ENCODE data around the gene MT1HL1. TPM values are rescaled to one million over a fixed set of nuclear protein-coding genes. Genes with fewer than 3 reads are reported as not detected.

Gene MT1HL1
- total RNA-seq, 1 donor from 2014 or later, result not detected

GRCh38 chr1:237009611-237010010, 5.4 kb upstream of the MT1HL1 start:
- no peaks in the 10 kb centered on the region for H3K9me3 ChIP-seq
- no peak for DNase-seq (ENCODE audit: low spot score in 2 of 2)
- H3K27me3 ChIP-seq, result no peaks in the 10 kb centered on the region
- H3K4me3 ChIP-seq, result no peak overlapping the region
- peak overlapping the region; percentile 93 to 94 for H3K27ac ChIP-seq
- TF ChIP-seq, protein P1, sequence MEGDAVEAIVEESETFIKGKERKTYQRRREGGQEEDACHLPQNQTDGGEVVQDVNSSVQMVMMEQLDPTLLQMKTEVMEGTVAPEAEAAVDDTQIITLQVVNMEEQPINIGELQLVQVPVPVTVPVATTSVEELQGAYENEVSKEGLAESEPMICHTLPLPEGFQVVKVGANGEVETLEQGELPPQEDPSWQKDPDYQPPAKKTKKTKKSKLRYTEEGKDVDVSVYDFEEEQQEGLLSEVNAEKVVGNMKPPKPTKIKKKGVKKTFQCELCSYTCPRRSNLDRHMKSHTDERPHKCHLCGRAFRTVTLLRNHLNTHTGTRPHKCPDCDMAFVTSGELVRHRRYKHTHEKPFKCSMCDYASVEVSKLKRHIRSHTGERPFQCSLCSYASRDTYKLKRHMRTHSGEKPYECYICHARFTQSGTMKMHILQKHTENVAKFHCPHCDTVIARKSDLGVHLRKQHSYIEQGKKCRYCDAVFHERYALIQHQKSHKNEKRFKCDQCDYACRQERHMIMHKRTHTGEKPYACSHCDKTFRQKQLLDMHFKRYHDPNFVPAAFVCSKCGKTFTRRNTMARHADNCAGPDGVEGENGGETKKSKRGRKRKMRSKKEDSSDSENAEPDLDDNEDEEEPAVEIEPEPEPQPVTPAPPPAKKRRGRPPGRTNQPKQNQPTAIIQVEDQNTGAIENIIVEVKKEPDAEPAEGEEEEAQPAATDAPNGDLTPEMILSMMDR (IDR thresholded peaks at IDR 0.05), result no peak
- H3K4me1 ChIP-seq, result peaks cover 0 to 24% of the 10 kb centered on the region in 2 donors
- no peaks in the 10 kb centered on the region for H3K36me3 ChIP-seq
- intact Hi-C loops (cut with DNase I), result loop anchor here (10.0 kb wide), 1 partner anchor 325 kb away; the partner anchor contains the start of gene ACTN2

GRCh38 chr1:237007147-237007881, 3.1 kb upstream of the MT1HL1 start:
- no peaks in the 10 kb centered on the region for H3K9me3 ChIP-seq
- H3K27me3 ChIP-seq, result no peaks in the 10 kb centered on the region
- intact Hi-C loops (cut with DNase I), result no loop called here
- no peak for DNase-seq (ENCODE audit: low spot score in 2 of 2)
- TF ChIP-seq, protein P1 (IDR thresholded peaks at IDR 0.05), result no peak
- H3K4me3 ChIP-seq, result no peak overlapping the region
- no peaks in the 10 kb centered on the region for H3K36me3 ChIP-seq
- peaks cover 0 to 22% of the 10 kb centered on the region in 2 donors for H3K4me1 ChIP-seq
- H3K27ac ChIP-seq, result peak overlapping the region in 1 of 2 donors; percentile 32

GRCh38 chr1:237005674-237006073, 1.4 kb upstream of the MT1HL1 start:
- no peaks in the 10 kb centered on the region for H3K9me3 ChIP-seq

DNA sequence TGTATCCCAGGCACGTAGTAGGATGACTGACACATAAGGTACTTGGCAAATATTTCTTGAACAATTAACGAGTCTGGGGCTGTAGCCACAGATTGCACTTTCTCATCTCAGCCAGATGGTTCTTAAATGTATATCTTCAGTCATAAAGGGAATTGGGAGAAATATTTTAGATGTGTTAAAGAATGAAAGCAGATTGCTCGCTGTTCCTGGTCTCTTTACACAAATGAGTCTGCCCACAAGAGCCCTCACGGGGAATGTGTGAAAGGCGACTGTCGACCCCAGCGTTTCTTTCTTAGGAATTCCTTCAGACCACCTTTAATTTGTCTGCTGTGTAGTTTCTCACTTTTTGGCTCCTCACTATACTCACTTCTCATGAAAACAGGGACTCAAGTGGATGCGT, 725 bp downstream of the MT1HL1 start:
- H3K36me3 ChIP-seq, result no peaks in the 10 kb centered on the region
- H3K4me1 ChIP-seq, result peaks cover 0 to 3% of the 10 kb centered on the region in 2 donors
- TF ChIP-seq, protein P1 (IDR thresholded peaks at IDR 0.05), result no peak
- DNase-seq (ENCODE audit: low spot score in 2 of 2), result no peak
- no peak overlapping the region for H3K27ac ChIP-seq
- no peak overlapping the region for H3K4me3 ChIP-seq
- intact Hi-C loops (cut with DNase I), result no loop called here
- H3K9me3 ChIP-seq, result no peaks in the 10 kb centered on the region
- H3K27me3 ChIP-seq, result no peaks in the 10 kb centered on the region

More at GRCh38 chr1:237005674-237006073, 1.4 kb upstream of the MT1HL1 start:
- no peaks in the 10 kb centered on the region for H3K27me3 ChIP-seq
- TF ChIP-seq, protein P1 (IDR thresholded peaks at IDR 0.05), result no peak
- no peak overlapping the region for H3K4me3 ChIP-seq
- intact Hi-C loops (cut with DNase I), result no loop called here
- H3K4me1 ChIP-seq, result peaks cover 0 to 9% of the 10 kb centered on the region in 2 donors
- no peak for DNase-seq (ENCODE audit: low spot score in 2 of 2)
- H3K27ac ChIP-seq, result no peak overlapping the region
- no peaks in the 10 kb centered on the region for H3K36me3 ChIP-seq

DNA sequence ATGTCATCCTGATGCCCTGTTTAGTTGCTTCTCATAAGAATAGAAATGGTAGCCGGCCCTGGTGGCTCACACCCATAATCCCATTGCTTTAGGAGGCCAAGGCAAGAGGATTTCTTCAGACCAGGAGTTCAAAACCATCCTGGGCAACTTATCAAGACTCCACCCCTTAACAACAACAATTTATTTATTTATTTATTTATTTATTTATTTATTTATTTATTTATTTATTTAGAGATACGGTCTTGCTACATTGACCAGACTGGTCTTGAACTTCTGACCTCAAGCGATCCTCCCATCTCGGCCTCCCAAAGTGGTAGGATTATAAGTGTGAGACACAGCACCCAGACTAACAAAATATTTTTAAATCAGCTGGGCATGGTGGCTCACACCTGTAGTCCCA, 4.0 kb downstream of the MT1HL1 start:
- H3K9me3 ChIP-seq, result no peaks in the 10 kb centered on the region
- TF ChIP-seq, protein P1 (IDR thresholded peaks at IDR 0.05), result no peak
- no peak overlapping the region for H3K4me3 ChIP-seq
- intact Hi-C loops (cut with DNase I), result no loop called here
- peaks cover 0 to 4% of the 10 kb centered on the region in 2 donors for H3K4me1 ChIP-seq
- H3K27ac ChIP-seq, result no peak overlapping the region
- no peaks in the 10 kb centered on the region for H3K27me3 ChIP-seq
- no peaks in the 10 kb centered on the region for H3K36me3 ChIP-seq
- no peak for DNase-seq (ENCODE audit: low spot score in 2 of 2)

Measured in ascending aorta (tissue), 2 donors.